Measurements from ENCODE around the gene ATP6V1A. TPM values are rescaled to one million over a fixed set of nuclear protein-coding genes. Genes with fewer than 3 reads are reported as not detected.

Gene ATP6V1A
- total RNA-seq, 3 donors from 2014 or later, result 58.7 to 82.6 (median 65.7) TPM

- intact Hi-C loops (cut with DNase I, micrococcal nuclease), result no loop called here
- Histone ChIP-seq H3K4me3 (no peak overlapping the region), H3K36me3 (ENCODE audit: low read depth) (no peaks in the 10 kb centered on the region), H3K4me1 (ENCODE audit: low read depth) (no peaks in the 10 kb centered on the region), H3K9me3 (no peaks in the 10 kb centered on the region)
- ATAC-seq, result no peak
- DNase-seq, result no peak
- TF ChIP-seq CTCF (IDR thresholded peaks at IDR 0.05), result no peak
These were observed 25.2 kb upstream of the ATP6V1A start for GRCh38 chr3:113721636-113722035.

DNA sequence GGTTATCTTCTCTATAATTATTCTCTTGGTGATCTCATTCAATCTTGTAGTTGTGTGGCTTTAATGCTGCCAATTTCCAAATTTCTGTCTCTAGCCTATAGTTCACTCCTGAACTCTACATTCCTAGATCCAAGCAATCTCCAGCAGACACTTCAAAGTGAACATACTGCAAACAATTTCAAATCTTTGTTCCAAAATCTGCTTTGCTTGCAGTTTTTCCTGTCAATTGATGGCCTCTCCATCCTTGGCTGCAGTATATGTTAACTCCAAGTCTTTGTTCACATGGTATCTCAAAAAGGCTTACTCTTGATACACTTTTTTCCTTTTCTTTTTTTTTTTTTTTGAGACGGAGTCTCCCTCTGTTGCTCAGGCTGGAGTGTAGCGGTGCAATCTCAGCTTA lies 18.2 kb upstream of the ATP6V1A start:
- intact Hi-C loops (cut with DNase I, micrococcal nuclease), result no loop called here
- Histone ChIP-seq H3K36me3 (ENCODE audit: low read depth) (no peaks in the 10 kb centered on the region), H3K4me1 (ENCODE audit: low read depth) (no peaks in the 10 kb centered on the region), H3K9me3 (no peaks in the 10 kb centered on the region), H3K4me3 (no peak overlapping the region)
- ATAC-seq (no peak), DNase-seq (no peak)
- no peak for TF ChIP-seq CTCF (IDR thresholded peaks at IDR 0.05)

- intact Hi-C loops (cut with DNase I, micrococcal nuclease), result no loop called here
- no peak for DNase-seq
These were observed 16.3 kb upstream of the ATP6V1A start for GRCh38 chr3:113730550-113730949.

GRCh38 chr3:113731694-113732093 lies 15.1 kb upstream of the ATP6V1A start:
- intact Hi-C loops (cut with DNase I, micrococcal nuclease), result no loop called here
- ATAC-seq, result no peak
- H3K4me1 ChIP-seq (ENCODE audit: low read depth), result no peaks in the 10 kb centered on the region

More at GRCh38 chr3:113730550-113730949, 16.3 kb upstream of the ATP6V1A start:
- H3K9me3 ChIP-seq, result no peaks in the 10 kb centered on the region
- H3K4me1 ChIP-seq (ENCODE audit: low read depth), result no peaks in the 10 kb centered on the region
- no peak for ATAC-seq
- H3K4me3 ChIP-seq, result no peak overlapping the region
- no peak for TF ChIP-seq CTCF (IDR thresholded peaks at IDR 0.05)
- no peaks in the 10 kb centered on the region for H3K36me3 ChIP-seq (ENCODE audit: low read depth)

DNA sequence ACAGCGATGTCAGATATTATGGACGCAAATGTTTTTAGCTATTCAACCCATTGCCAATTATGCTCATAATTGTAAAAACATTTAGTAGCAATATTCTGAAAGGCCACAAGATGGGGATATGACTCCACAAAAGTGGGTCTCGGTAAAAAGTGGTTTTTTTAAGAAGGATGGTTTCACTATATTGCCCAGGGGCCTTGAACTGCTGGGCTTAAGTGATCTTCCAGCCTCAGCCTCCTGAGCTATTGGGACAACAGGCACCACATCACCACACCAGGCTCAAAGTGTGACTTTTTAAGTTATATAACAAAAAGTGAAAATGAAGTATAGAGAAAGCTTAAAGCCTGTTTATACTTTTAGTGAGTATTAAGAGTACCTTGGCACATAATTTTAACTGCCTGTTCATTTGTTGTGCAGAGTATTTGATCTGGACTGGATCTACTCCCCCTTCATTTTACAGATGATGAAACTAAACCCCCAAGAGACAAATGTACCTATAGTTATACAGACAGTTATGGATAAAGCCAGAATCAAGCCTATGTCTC lies 10.2 kb upstream of the ATP6V1A start:
- no peaks in the 10 kb centered on the region for H3K36me3 ChIP-seq (ENCODE audit: low read depth)
- H3K4me3 ChIP-seq, result no peak overlapping the region
- TF ChIP-seq CTCF (IDR thresholded peaks at IDR 0.05), result no peak
- no peaks in the 10 kb centered on the region for H3K9me3 ChIP-seq
- ATAC-seq (peak; percentile 76), DNase-seq (no peak)
- intact Hi-C loops (cut with DNase I, micrococcal nuclease), result loop anchor here in 1 of 2 donors (5.0 kb wide), 1 partner anchor 176 kb away; no protein-coding TSS in a partner anchor
- no peaks in the 10 kb centered on the region for H3K4me1 ChIP-seq (ENCODE audit: low read depth)

More at GRCh38 chr3:113731694-113732093, 15.1 kb upstream of the ATP6V1A start:
- TF ChIP-seq CTCF (IDR thresholded peaks at IDR 0.05), result no peak
- DNase-seq, result no peak
- H3K4me3 ChIP-seq, result no peak overlapping the region
- no peaks in the 10 kb centered on the region for H3K36me3 ChIP-seq (ENCODE audit: low read depth)
- no peaks in the 10 kb centered on the region for H3K9me3 ChIP-seq

DNA sequence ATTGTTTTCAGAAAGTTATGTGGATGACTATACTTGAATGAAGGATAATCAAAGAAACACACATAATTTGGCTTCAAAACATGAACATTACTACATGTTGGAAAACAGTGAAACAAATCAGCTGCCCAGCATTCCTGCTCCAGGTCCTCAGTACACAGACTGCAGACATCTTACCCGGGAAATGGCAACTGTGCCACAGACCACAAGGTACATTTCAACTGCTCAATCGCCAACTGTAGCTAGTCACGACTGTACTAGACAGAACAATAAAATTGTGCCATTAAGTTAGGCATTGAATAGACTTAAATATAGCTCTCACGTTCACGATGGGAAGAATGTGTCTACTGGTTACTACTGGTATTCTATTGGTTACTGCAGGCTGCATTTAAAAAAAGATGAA lies 5.7 kb upstream of the ATP6V1A start:
- Histone ChIP-seq H3K4me1 (ENCODE audit: low read depth) (peaks cover 11% of the 10 kb centered on the region), H3K4me3 (no peak overlapping the region), H3K9me3 (no peaks in the 10 kb centered on the region), H3K36me3 (ENCODE audit: low read depth) (no peaks in the 10 kb centered on the region)
- ATAC-seq (no peak), DNase-seq (no peak)
- no peak for TF ChIP-seq CTCF (IDR thresholded peaks at IDR 0.05)
- intact Hi-C loops (cut with DNase I, micrococcal nuclease), result no loop called here

Measured in mucosa of descending colon (tissue), 3 donors.